ENCODE results near the gene COL25A1. TPM values are rescaled to one million over a fixed set of nuclear protein-coding genes. Genes with fewer than 3 reads are reported as not detected.

Gene COL25A1
- total and polyA plus RNA-seq, 2 donors (not counting 3 experiments of a cell fraction or from before 2014, with no cell fraction given), result 0.21 to 3.5 TPM

- no TSS peak for BruUV-seq (replicated peaks)
These were observed 17.2 kb upstream of the COL25A1 start for GRCh38 chr4:109319684-109320083.

More at GRCh38 chr4:109319684-109320083, 17.2 kb upstream of the COL25A1 start:
- no peak for DNase-seq (ENCODE audit: low read depth, low spot score)
- H3K4me2 ChIP-seq (ENCODE audit: insufficient read depth, low read length), result no peak overlapping the region
- dilution Hi-C loops (cut with MboI; ENCODE audit: extremely low pct_ligation_motif_present, low sequenced_read_pairs) (no loop called here), intact Hi-C loops (cut with micrococcal nuclease) (no loop called here)
- no peak overlapping the region for H3K4me3 ChIP-seq (replicated peaks in 1 of 3; ENCODE audit: insufficient read depth in 1 of 3, low read depth in 1 of 3, low read length in 3 of 3)
- H3K27me3 ChIP-seq (ENCODE audit: control insufficient read depth in 2 of 2, insufficient read depth in 2 of 2, low read length in 2 of 2), result peaks cover 0 to under 1% of the 10 kb centered on the region in 2 experiments
- H3K27ac ChIP-seq (ENCODE audit: insufficient read depth, low read depth, low read length), result no peak overlapping the region
- no peaks in the 10 kb centered on the region for H3K9me1 ChIP-seq (replicated peaks; ENCODE audit: control insufficient read depth, extremely low read depth, insufficient read depth, low read length)
- TF ChIP-seq POLR2A (IDR thresholded peaks at IDR 0.05; ENCODE audit: low read depth, low read length) (no peak), POLR2AphosphoS5 (IDR thresholded peaks at IDR 0.05; ENCODE audit: insufficient read depth, low read depth, low read length) (no peak), JUN (IDR thresholded peaks at IDR 0.05; ENCODE audit: borderline replicate concordance, insufficient read depth, insufficient read length, low read depth) (no peak), EZH2 (IDR thresholded peaks at IDR 0.05; ENCODE audit: borderline replicate concordance, low read depth, low read length, severe bottlenecking) (no peak), GATA2 (IDR thresholded peaks at IDR 0.05; ENCODE audit: insufficient read depth, insufficient read length, low read depth, low read length) (no peak), MYC (IDR thresholded peaks at IDR 0.05; ENCODE audit: low read depth, low read length) (no peak), FOS (IDR thresholded peaks at IDR 0.05; ENCODE audit: borderline replicate concordance, insufficient read depth, low read length) (no peak)
- TF ChIP-seq, protein P1, sequence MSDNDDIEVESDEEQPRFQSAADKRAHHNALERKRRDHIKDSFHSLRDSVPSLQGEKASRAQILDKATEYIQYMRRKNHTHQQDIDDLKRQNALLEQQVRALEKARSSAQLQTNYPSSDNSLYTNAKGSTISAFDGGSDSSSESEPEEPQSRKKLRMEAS (IDR thresholded peaks at IDR 0.05; ENCODE audit: insufficient read depth, insufficient read length), result no peak
- TF ChIP-seq, protein P2, sequence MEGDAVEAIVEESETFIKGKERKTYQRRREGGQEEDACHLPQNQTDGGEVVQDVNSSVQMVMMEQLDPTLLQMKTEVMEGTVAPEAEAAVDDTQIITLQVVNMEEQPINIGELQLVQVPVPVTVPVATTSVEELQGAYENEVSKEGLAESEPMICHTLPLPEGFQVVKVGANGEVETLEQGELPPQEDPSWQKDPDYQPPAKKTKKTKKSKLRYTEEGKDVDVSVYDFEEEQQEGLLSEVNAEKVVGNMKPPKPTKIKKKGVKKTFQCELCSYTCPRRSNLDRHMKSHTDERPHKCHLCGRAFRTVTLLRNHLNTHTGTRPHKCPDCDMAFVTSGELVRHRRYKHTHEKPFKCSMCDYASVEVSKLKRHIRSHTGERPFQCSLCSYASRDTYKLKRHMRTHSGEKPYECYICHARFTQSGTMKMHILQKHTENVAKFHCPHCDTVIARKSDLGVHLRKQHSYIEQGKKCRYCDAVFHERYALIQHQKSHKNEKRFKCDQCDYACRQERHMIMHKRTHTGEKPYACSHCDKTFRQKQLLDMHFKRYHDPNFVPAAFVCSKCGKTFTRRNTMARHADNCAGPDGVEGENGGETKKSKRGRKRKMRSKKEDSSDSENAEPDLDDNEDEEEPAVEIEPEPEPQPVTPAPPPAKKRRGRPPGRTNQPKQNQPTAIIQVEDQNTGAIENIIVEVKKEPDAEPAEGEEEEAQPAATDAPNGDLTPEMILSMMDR (IDR thresholded peaks at IDR 0.05; ENCODE audit: extremely low read depth in 1 of 2, insufficient read depth in 1 of 2, low read depth in 1 of 2, low read length in 2 of 2), result no peak
- no peaks in the 10 kb centered on the region for H3K4me1 ChIP-seq (ENCODE audit: control insufficient read depth, extremely low read depth, insufficient read depth, low read length)
- no peaks in the 10 kb centered on the region for H3K79me2 ChIP-seq (ENCODE audit: control insufficient read depth, insufficient read depth, low read length)
- H2AFZ ChIP-seq (ENCODE audit: low read depth, low read length), result no peak overlapping the region
- ChIA-PET POLR2A (no interaction called here), CTCF (no interaction called here)
- H3K36me3 ChIP-seq (ENCODE audit: control insufficient read depth in 2 of 2, extremely low read depth in 1 of 2, insufficient read depth in 2 of 2, low read length in 2 of 2), result no peaks in the 10 kb centered on the region
- no peaks in the 10 kb centered on the region for H4K20me1 ChIP-seq (replicated peaks; ENCODE audit: control insufficient read depth, extremely low read depth, insufficient read depth, low read length)
- H3K9ac ChIP-seq (replicated peaks; ENCODE audit: extremely low read depth, insufficient read depth, low read length), result no peak overlapping the region
- no peak for FAIRE-seq
- H3K9me3 ChIP-seq (replicated peaks; ENCODE audit: control insufficient read depth, insufficient read depth, low read length), result no peaks in the 10 kb centered on the region
